Endothelial cell of umbilical vein (primary cell): ENCODE measurements around the gene CTNND2. TPM values are rescaled to one million over a fixed set of nuclear protein-coding genes. Genes with fewer than 3 reads are reported as not detected.

Source experiments
- BruUV-seq: library from RNA; stranded (reverse); fragments of 400-500 nt; replicated peaks from 2 replicates; lab custom pipeline; 2021; lab: Mats Ljungman, UMichigan
- CTCF ChIA-PET: fragments of 300-600, 350-600 bp; sonication (Branson Sonifier 250); formaldehyde crosslinking; loops from one replicate; lab custom pipeline; 2021; ENCODE audit warnings: antibody characterized with exemption, inconsistent platforms; lab: Charles Lee
- POLR2A ChIA-PET: fragments of 300-600, 350-600 bp; sonication (Branson Sonifier 250); formaldehyde crosslinking; loops from one replicate; lab custom pipeline; 2021; ENCODE audit warnings: antibody characterized with exemption, inconsistent platforms; lab: Charles Lee
- DNase-seq: peaks from one replicate; pipeline ENCODE4 v3.0.0-alpha.2; 2011; ENCODE audit warnings: low read depth, low spot score
- FAIRE-seq: peaks from 2 replicates; lab custom pipeline; 2011; peaks lifted over from hg19 to GRCh38; lab: Jason Lieb, UNC
- H2AFZ ChIP-seq: 2 replicates; pipeline ENCODE4 v1.6.0; 2012; ENCODE audit warnings: low read depth, low read length, control low read depth, inconsistent platforms
- H3K27ac ChIP-seq: 2 replicates; pipeline ENCODE4 v1.5.1; 2011; ENCODE audit warnings: low read depth, mild to moderate bottlenecking, control low read depth, low read length, moderate library complexity; ENCODE audit not compliant: insufficient read depth
- H3K27me3 ChIP-seq, 2 experiments: 2 replicates each; pipeline versions ENCODE4 v1.6.0 to v1.6.1; 2011; ENCODE audit warnings: low read length in 2 of 2, mixed read lengths in 1 of 2; ENCODE audit not compliant: control insufficient read depth in 2 of 2, insufficient read depth in 2 of 2
- H3K36me3 ChIP-seq, 2 experiments: 2 replicates in 1 of 2; 3 replicates in 1 of 2; pipeline ENCODE4 v1.5.1; 2011; ENCODE audit warnings: low read length in 2 of 2, mild to moderate bottlenecking in 1 of 2, moderate library complexity in 1 of 2; ENCODE audit not compliant: control insufficient read depth in 2 of 2, insufficient read depth in 2 of 2; ENCODE audit errors: extremely low read depth in 1 of 2
- H3K4me1 ChIP-seq: 3 replicates; pipeline ENCODE4 v1.5.1; 2011; ENCODE audit warnings: mild to moderate bottlenecking, low read length; ENCODE audit not compliant: control insufficient read depth, insufficient read depth; ENCODE audit errors: extremely low read depth
- H3K4me2 ChIP-seq: 2 replicates; pipeline ENCODE4 v1.6.1; 2011; ENCODE audit warnings: low read length, control low read depth, mixed read lengths; ENCODE audit not compliant: insufficient read depth
- H3K4me3 ChIP-seq, 3 experiments: fragments of 200-600 bp in 1 of 3; sonication (generic), shearing (Covaris generic) in 1 of 3; replicated peaks in 1 of 3; 2 replicates each; pipeline ENCODE4 v1.5.1; 2011 to 2016; ENCODE audit warnings: control low read depth in 3 of 3, low read length in 3 of 3, mild to moderate bottlenecking in 2 of 3, inconsistent platforms in 1 of 3, low read depth in 1 of 3, moderate library complexity in 1 of 3; ENCODE audit not compliant: insufficient read depth in 1 of 3
- H3K79me2 ChIP-seq: 2 replicates; pipeline ENCODE4 v1.6.0; 2012; ENCODE audit warnings: low read length, inconsistent platforms; ENCODE audit not compliant: control insufficient read depth, insufficient read depth
- H3K9ac ChIP-seq: replicated peaks from 2 replicates; pipeline ENCODE3; 2011; ENCODE audit warnings: low read length, control low read depth; ENCODE audit not compliant: insufficient read depth; ENCODE audit errors: extremely low read depth
- H3K9me1 ChIP-seq: replicated peaks from 3 replicates; pipeline ENCODE4 v1.6.0; 2011; ENCODE audit warnings: mild to moderate bottlenecking, low read length; ENCODE audit not compliant: control insufficient read depth, insufficient read depth; ENCODE audit errors: extremely low read depth
- H3K9me3 ChIP-seq: replicated peaks from 2 replicates; pipeline ENCODE4 v1.5.1; 2012; ENCODE audit warnings: low read length, inconsistent platforms; ENCODE audit not compliant: control insufficient read depth, insufficient read depth
- H4K20me1 ChIP-seq: replicated peaks from 2 replicates; pipeline ENCODE3; 2011; ENCODE audit warnings: mild to moderate bottlenecking, low read length; ENCODE audit not compliant: control insufficient read depth, insufficient read depth; ENCODE audit errors: extremely low read depth
- EZH2 ChIP-seq: IDR thresholded peaks from 2 replicates; pipeline ENCODE4 v1.6.1; 2012; ENCODE audit warnings: borderline replicate concordance, low read depth, mild to moderate bottlenecking, moderate library complexity, low read length, inconsistent platforms; ENCODE audit not compliant: severe bottlenecking
- FOS ChIP-seq: IDR thresholded peaks from 2 replicates; pipeline ENCODE4 v1.6.1; 2011; ENCODE audit warnings: mild to moderate bottlenecking, low read length, moderate library complexity, borderline replicate concordance; ENCODE audit not compliant: insufficient read depth
- GATA2 ChIP-seq: IDR thresholded peaks from 2 replicates; pipeline ENCODE4 v1.7.0; 2011; ENCODE audit warnings: low read depth, mild to moderate bottlenecking, moderate library complexity, mixed read lengths, low read length; ENCODE audit not compliant: insufficient read length, insufficient read depth
- JUN ChIP-seq: IDR thresholded peaks from 2 replicates; pipeline ENCODE4 v1.6.1; 2011; ENCODE audit warnings: borderline replicate concordance, low read depth; ENCODE audit not compliant: insufficient read length, insufficient read depth
- MYC ChIP-seq: IDR thresholded peaks from one replicate; pipeline ENCODE4 v1.6.1; 2011; ENCODE audit warnings: mild to moderate bottlenecking, low read depth, low read length
- POLR2A ChIP-seq: IDR thresholded peaks from 2 replicates; pipeline ENCODE4 v1.6.1; 2012; ENCODE audit warnings: low read depth, mild to moderate bottlenecking, control low read depth, low read length
- POLR2AphosphoS5 ChIP-seq: IDR thresholded peaks from 2 replicates; pipeline ENCODE4 v1.6.1; 2012; ENCODE audit warnings: low read depth, mild to moderate bottlenecking, control low read depth, low read length, moderate library complexity; ENCODE audit not compliant: insufficient read depth
- dilution Hi-C: fragments of 300-500 bp; cut with MboI; formaldehyde crosslinking; loops from one replicate; pipeline ENCODE4 v1.15.0; 2019; ENCODE audit warnings: low sequenced_read_pairs; ENCODE audit not compliant: extremely low pct_ligation_motif_present
- intact Hi-C: fragments of 100-400 bp; cut with micrococcal nuclease; formaldehyde crosslinking; loops from one replicate; pipeline ENCODE4 v1.10.0; 2022
- polyA plus RNA-seq, 4 experiments: library from polyadenylated mRNA; depleted of rRNA in 3 of 4; stranded (reverse) in 3 of 4; unstranded in 1 of 4; fragments of >200 nt; gene quantifications; 2 replicates each; pipeline versions ENCODE4 v1.2.1 to v1.2.3, GENCODE V29; 2011 to 2012; ENCODE audit warnings: missing spikeins in 1 of 4
- total RNA-seq: library from RNA; stranded (reverse); gene quantifications from 2 replicates; pipeline ENCODE4 v1.2.3, GENCODE V29; 2021
- TF ChIP-seq, protein P1 (sequence below): IDR thresholded peaks from 2 replicates; pipeline ENCODE4 v1.6.1; 2011; ENCODE audit not compliant: insufficient read depth, insufficient read length
- TF ChIP-seq, protein P2 (sequence below), 2 donors: IDR thresholded peaks; 1 replicate in 1 of 2; 2 replicates in 1 of 2; pipeline ENCODE4 v1.5.1; 2011; ENCODE audit warnings: low read length in 2 of 2, mild to moderate bottlenecking in 2 of 2, moderate library complexity in 2 of 2, control low read depth in 1 of 2, inconsistent platforms in 1 of 2, low read depth in 1 of 2; ENCODE audit not compliant: insufficient read depth in 1 of 2; ENCODE audit errors: extremely low read depth in 1 of 2

Gene CTNND2
- total and polyA plus RNA-seq, 2 donors (not counting 3 experiments of a cell fraction or from before 2014, with no cell fraction given), result not detected

DNA sequence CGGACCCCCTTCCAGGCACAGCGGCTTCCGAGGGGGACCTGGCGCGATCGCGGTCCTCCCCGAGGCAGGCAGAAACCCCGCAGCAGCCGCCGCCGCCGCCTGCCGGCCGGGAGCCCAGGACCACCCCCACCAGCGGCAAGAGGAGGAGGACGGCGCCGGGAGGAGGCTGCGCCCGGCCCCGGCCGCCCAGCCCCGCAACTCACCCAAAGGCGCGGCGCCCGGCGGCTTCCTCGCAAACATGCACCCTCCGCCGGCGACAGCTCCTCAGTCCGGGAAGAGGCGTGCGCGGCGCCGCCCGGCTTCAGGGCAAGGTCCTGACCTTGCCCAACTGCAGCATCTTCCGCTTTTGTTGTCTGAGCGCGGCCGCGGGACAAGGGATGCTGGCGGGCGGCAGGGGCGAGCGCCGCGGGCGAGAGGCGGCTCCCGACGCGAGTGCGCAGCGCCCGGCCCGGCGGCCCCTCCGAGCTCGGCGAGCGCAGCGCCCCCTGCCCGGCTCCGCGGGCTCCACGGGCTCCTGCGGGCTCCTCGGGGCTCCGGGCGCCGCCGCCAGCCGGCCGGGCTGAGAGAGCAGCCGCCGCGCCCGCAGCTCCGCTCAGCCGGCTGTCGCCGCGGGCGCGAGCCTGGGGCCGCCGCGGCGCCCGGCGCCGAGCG lies 507 bp downstream of the CTNND2 start:
- H4K20me1 ChIP-seq, result no peaks in the 10 kb centered on the region
- POLR2A ChIA-PET, result no interaction called here
- no TSS peak for BruUV-seq
- no peaks in the 10 kb centered on the region for H3K79me2 ChIP-seq
- intact Hi-C loops (no loop called here), dilution Hi-C loops (no loop called here)
- no peak for FAIRE-seq
- TF ChIP-seq MYC (no peak), JUN (no peak), POLR2A (no peak), EZH2 (no peak), GATA2 (no peak), POLR2AphosphoS5 (no peak), FOS (no peak)
- TF ChIP-seq, protein P1, sequence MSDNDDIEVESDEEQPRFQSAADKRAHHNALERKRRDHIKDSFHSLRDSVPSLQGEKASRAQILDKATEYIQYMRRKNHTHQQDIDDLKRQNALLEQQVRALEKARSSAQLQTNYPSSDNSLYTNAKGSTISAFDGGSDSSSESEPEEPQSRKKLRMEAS, result no peak
- TF ChIP-seq, protein P2, sequence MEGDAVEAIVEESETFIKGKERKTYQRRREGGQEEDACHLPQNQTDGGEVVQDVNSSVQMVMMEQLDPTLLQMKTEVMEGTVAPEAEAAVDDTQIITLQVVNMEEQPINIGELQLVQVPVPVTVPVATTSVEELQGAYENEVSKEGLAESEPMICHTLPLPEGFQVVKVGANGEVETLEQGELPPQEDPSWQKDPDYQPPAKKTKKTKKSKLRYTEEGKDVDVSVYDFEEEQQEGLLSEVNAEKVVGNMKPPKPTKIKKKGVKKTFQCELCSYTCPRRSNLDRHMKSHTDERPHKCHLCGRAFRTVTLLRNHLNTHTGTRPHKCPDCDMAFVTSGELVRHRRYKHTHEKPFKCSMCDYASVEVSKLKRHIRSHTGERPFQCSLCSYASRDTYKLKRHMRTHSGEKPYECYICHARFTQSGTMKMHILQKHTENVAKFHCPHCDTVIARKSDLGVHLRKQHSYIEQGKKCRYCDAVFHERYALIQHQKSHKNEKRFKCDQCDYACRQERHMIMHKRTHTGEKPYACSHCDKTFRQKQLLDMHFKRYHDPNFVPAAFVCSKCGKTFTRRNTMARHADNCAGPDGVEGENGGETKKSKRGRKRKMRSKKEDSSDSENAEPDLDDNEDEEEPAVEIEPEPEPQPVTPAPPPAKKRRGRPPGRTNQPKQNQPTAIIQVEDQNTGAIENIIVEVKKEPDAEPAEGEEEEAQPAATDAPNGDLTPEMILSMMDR (IDR thresholded peaks at IDR 0.05; ENCODE audit: extremely low read depth in 1 of 2, insufficient read depth in 1 of 2, low read depth in 1 of 2, low read length in 2 of 2), result no peak
- H3K9me1 ChIP-seq, result no peaks in the 10 kb centered on the region
- no peak overlapping the region for H3K27ac ChIP-seq
- H3K9ac ChIP-seq, result no peak overlapping the region
- DNase-seq, result no peak
- H2AFZ ChIP-seq, result no peak overlapping the region
- H3K36me3 ChIP-seq, result no peaks in the 10 kb centered on the region
- no peak overlapping the region for H3K4me2 ChIP-seq
- H3K4me1 ChIP-seq, result no peaks in the 10 kb centered on the region
- no peaks in the 10 kb centered on the region for H3K9me3 ChIP-seq
- CTCF ChIA-PET, result no interaction called here
- H3K4me3 ChIP-seq, result no peak overlapping the region
- peaks cover 16 to 27% of the 10 kb centered on the region in 2 experiments for H3K27me3 ChIP-seq
